ENCODE data around the gene TFDP2.
"Not testable (repeated sequence)": the region's sequence is repeated elsewhere in the genome, so short reads cannot be mapped to it uniquely, and the experiment has no call there.

The TFDP2 gene

DNA sequence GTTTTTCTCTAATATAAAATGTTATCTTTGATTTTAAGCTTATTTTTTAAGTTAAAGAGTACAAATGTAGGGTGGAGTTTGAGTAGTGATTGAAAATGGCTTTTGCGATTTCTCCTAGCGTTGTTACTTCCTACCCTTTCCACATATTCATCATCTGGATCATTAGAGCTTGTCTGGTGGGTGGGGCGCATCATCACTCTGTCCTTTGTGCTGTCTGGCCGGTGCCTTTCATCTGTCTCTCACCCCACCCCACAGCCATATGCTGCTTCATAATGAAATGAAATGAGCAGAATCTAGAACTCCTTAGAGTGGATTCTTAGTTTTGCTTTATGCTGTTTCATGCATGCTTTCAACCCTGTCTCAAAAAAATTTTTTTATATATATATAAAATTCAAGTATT, 228.6 kb downstream of the TFDP2 start:
- no peak for DNase-seq

GRCh38 chr3:141915766-141916165, 233.6 kb downstream of the TFDP2 start:
- no peak for DNase-seq

DNA sequence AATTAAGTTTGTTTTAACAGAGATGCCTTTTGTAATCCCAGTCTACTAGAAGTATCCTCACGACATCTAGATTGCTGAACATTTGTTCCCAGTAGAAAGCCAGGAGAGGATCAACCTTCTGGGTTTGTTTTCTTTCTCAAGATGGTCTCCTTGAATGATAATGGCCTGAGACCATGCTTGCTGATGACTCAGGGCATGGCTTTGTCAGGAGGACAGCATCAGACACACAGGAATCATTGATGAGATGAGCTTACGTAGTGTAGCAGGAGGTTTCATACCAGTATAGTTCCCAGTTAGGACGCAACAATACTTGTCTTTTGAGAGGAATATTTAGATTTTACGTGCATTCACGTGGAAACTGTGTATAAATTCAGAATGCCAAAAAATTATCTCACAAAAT, 234.3 kb downstream of the TFDP2 start:
- DNase-seq, result no peak

DNA sequence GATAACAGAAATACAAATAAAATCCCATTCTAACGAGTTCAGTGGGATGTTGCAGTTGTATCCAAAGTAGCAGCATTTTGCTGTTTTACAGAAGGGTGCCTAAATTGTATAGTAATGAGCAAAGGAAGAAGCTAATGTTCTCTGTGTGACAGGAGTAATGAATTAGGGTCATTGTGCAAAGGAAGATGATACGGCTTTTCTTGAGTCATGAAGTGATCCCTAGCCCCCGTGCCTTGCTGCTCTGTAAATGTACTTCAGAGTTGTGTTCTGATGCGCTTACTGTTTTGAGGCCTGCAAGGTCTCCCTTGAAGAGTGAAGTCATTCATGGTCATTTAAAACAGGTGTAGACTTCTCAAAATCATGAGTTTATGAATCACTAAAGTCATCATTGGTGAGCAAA, 235.0 kb downstream of the TFDP2 start:
- DNase-seq, result no peak

DNA sequence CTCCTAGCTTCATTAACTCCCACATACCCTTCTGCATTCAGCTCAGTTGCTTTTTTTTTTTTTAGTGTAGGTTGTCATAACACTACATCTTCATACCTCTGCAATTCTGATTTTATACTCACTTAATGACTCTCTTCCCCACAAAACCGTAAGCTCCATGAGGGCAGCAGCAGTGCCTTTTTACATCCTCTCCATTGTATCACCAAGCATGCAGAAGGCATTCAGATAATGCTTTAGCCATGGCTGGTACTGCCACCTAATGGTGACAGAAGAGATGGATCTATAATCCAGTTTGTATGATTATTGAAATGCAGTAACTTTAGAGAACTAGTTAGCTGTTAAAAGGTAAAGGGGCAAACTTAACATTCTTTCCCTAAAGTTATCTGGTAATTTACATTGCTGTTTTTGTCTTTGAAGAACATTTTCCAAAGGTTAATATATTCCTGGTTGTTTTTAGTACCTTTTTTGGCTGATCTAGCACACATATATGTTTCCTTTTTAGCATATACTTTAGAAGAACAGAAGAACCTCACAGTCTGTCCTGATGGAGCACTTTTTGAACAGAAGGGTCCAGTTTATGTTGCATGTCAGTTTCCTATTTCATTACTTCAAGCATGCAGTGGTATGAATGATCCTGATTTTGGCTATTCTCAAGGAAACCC, 236.1 kb downstream of the TFDP2 start:
- DNase-seq, result no peak

GRCh38 chr3:141909986-141910385, 239.4 kb downstream of the TFDP2 start:
- DNase-seq, result not testable (repeated sequence)

- no peak for DNase-seq
These were observed 239.9 kb downstream of the TFDP2 start for GRCh38 chr3:141909408-141909807.

DNA sequence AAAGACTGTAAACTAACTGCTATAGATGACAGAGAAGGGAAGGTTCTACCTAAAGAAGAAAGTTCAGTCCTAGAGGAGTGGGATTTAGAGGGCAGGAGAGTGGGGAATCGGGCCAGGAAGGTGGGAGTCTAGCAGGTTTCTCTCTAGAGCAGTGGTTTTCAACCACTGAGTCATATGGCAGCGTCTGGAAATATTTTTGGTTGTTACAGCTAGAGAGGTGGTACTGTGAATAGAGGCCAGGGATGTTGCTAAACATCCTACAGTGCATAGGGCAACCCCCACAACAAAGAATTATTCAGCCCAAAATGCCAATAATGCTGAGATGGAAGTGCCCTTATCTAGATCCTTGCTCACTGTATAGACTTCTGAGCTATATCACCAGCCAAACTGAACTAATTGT, 244.2 kb downstream of the TFDP2 start:
- DNase-seq, result no peak

- no peak for DNase-seq
These were observed 245.1 kb downstream of the TFDP2 start for GRCh38 chr3:141904203-141904602.

- DNase-seq, result no peak
These were observed 247.4 kb downstream of the TFDP2 start for GRCh38 chr3:141901914-141902313.

DNA sequence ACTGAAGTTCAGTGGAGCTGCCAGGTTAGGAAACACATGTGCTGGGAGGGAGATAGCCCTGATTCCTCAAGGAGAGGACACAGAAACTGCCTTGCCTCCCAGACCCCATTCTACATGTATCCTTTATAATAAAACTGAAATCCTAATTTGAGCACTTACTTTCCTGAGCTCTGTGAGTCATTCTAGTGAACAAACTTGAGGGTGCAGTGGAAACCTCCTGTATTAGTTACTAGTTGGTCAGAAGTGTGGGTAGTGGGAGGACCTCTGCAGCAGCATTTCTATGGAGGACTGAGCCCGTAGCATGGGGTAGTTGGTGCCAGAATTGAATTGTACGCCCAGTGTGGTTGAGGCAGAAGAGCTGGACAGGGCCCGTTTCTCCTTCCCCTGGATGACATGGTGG, 249.0 kb downstream of the TFDP2 start:
- no peak for DNase-seq

- no peak for DNase-seq
These were observed 250.4 kb downstream of the TFDP2 start for GRCh38 chr3:141898908-141899307.

DNA sequence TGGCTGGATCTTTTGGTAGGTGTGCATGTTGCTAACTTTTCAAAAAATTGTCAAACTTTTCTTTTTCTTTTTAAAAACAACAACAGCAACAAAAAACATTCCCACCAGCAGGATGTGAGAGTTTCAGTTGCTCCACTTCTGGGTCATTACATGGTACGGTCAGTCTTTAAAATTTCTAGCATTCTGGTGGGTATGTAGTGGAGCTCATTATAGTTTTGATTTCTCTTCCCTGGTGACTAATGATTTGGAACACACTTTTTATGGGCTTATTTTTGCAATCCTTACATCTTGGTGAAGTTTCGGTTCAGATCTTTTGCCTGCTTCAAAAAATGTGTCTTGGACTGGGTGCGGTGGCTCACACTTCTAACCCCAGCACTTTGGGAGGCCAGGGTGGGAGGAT, 253.6 kb downstream of the TFDP2 start:
- DNase-seq, result no peak

DNA sequence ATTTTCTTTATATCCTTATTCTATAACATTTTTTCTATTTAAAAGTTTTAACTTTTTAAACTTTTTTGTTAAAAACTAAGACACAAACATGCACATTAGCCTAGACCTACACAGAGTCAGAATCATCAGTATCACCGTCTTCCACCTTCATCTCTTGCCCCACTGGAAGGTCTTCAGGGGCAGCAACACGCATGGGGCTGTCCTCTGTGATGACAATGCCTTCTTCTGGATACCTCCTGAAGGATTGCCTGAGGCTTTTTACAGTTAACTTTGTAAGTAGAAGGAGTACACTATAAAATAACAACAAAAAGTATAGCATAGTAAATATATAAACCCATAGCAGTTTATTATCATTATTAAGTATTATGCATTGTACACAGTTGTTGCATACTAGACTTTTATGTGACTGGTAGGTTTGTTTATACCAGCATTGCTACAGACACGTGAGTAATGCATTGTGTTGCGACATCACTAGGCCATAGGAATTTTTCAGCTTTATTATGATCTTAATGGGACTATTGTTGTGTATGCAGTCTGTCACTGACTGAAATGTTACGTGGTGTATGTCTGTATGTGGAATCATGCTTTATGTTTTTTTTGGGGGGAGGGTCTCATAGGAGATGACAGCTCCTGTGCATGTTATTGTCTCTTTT, 254.7 kb downstream of the TFDP2 start:
- no peak for DNase-seq

Data from right hindlimb (tissue), 1 donor.